SK-N-MC (cell line): ENCODE measurements around the gene SUGP1.

Experiments used
- EZH2 ChIP-seq: fragments of 200-600 bp; sonication (generic); IDR thresholded peaks from one replicate; pipeline ENCODE4 v1.6.1; 2017; ENCODE audit warnings: antibody characterized with exemption
- POLR2AphosphoS5 ChIP-seq: IDR thresholded peaks from 2 replicates; pipeline ENCODE4 v1.6.1; 2012; ENCODE audit warnings: mild to moderate bottlenecking, low read depth, low read length, borderline replicate concordance

- no peak for TF ChIP-seq POLR2AphosphoS5
- TF ChIP-seq EZH2: no peak
Observed at GRCh38 chr19:19343762-19344161, 23.5 kb upstream of the SUGP1 start.
